ENCODE results near the gene C1S. TPM values are rescaled to one million over a fixed set of nuclear protein-coding genes. Genes with fewer than 3 reads are reported as not detected.

The C1S gene
- total and polyA plus RNA-seq, 2 of the 4 experiments (the other 2 are of a cell fraction), result 49.6 to 85.4 TPM

DNA sequence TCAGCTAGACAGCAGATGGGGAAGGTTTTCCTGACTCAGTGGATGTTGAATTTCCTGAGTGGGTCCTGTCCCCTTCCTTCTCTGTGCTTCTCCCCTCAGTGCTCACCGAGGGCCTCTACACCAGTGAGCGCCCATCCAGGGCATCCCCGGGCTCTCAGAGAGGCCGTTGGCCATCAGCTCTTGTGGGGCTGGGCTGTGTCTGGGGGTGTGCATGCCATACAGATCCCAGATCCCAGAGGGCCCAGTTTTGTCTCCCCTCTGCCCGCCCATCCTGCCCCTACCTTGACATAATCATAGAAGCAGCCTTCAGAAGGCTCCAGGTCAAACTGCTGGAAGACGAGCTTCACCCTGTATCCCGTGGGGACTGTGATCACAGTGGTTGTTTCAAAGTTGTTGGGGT, 30.7 kb downstream of the C1S start:
- H4K8ac ChIP-seq (ENCODE audit: low read depth in 2 of 2, low read length in 2 of 2), result peak overlapping the region; percentile 77 to 98; a peak in 3 of 4 replicates
- no peaks in the 10 kb centered on the region for H3K9me3 ChIP-seq (ENCODE audit: control insufficient read depth, insufficient read depth, low read length)
- peak overlapping the region; percentile 99; the same call in 1 of the 2 replicates for H4K91ac ChIP-seq (ENCODE audit: insufficient read depth, low read depth, low read length)
- no peaks in the 10 kb centered on the region for H4K20me1 ChIP-seq (ENCODE audit: insufficient read depth, low read length)
- H3K9me1 ChIP-seq (ENCODE audit: insufficient read depth, low read length), result peaks cover 23% of the 10 kb centered on the region
- ChIA-PET POLR2A (ENCODE audit: unreplicated experiment) (no interaction called here), CTCF (interaction anchor here (1.1 kb wide), 1 partner anchor 22 kb away, joined by 3 read pairs; no protein-coding TSS in a partner anchor)
- peak overlapping the region; percentile 99 for H3K4ac ChIP-seq (ENCODE audit: low read depth, low read length)
- H4K5ac ChIP-seq (ENCODE audit: low read depth, low read length), result peak overlapping the region; percentile 94
- intact Hi-C loops (cut with micrococcal nuclease), result no loop called here
- peaks cover 26% of the 10 kb centered on the region for H3K4me1 ChIP-seq (ENCODE audit: control insufficient read depth, insufficient read depth, low read length)
- peaks cover 13 to 28% of the 10 kb centered on the region in 2 experiments; a peak in 3 of 4 replicates for H3K79me1 ChIP-seq (ENCODE audit: low read depth in 1 of 2, low read length in 2 of 2)
- ATAC-seq (ENCODE audit: low read depth) (no peak), DNase-seq (no peak)
- TF ChIP-seq RAD21 (IDR thresholded peaks at IDR 0.05; ENCODE audit: low read length), result no peak
- no peak for TF ChIP-seq FOS (IDR thresholded peaks at IDR 0.05; ENCODE audit: low read depth, low read length)
- TF ChIP-seq MXI1 (IDR thresholded peaks at IDR 0.05; ENCODE audit: borderline replicate concordance, low read depth, low read length), result no peak
- TF ChIP-seq BHLHE40 (IDR thresholded peaks at IDR 0.05; ENCODE audit: low read depth, low read length), result no peak
- peaks cover 41% of the 10 kb centered on the region for H3K36me3 ChIP-seq (ENCODE audit: control insufficient read depth, insufficient read depth, low read length)
- peak overlapping the region; percentile 55 for H3K4me3 ChIP-seq (ENCODE audit: insufficient read depth, low read depth, low read length)
- peak overlapping the region; percentile 84; the same call in 1 of the 2 replicates for H3K27ac ChIP-seq (ENCODE audit: insufficient read depth, low read length)
- peak overlapping the region; percentile 99 for H3K14ac ChIP-seq (replicated peaks; ENCODE audit: low read depth, low read length)
- no CpG with 5 or more reads among the region's 7 CpGs for WGBS, 2 experiments (ENCODE audit: extremely low coverage in 2 of 2, insufficient read length in 1 of 2)
- H2BK5ac ChIP-seq (ENCODE audit: low read depth, low read length, poor library complexity, severe bottlenecking), result no peak overlapping the region
- H3K4me2 ChIP-seq (ENCODE audit: low read depth, low read length), result peak overlapping the region; percentile 92
- no TSS peak for BruUV-seq (replicated peaks)
- H3K56ac ChIP-seq (ENCODE audit: extremely low read depth, insufficient read depth, low read length), result no peak overlapping the region
- H2AK5ac ChIP-seq (ENCODE audit: low read depth, low read length), result peak overlapping the region; percentile 91; the same call in 1 of the 2 replicates
- peak overlapping the region; percentile 91 for H2AK9ac ChIP-seq (replicated peaks; ENCODE audit: low read depth, low read length, poor library complexity)
- H2BK20ac ChIP-seq (ENCODE audit: low read depth, low read length), result peak overlapping the region; percentile 11; the same call in 1 of the 2 replicates
- peak overlapping the region; percentile 89; the same call in 1 of the 3 replicates for H2BK15ac ChIP-seq (ENCODE audit: low read depth, low read length)
- H3K27me3 ChIP-seq (ENCODE audit: control insufficient read depth, insufficient read depth, low read length), result no peaks in the 10 kb centered on the region
- H2BK120ac ChIP-seq (ENCODE audit: low read depth, low read length), result peak overlapping the region; percentile 97
- H3K23ac ChIP-seq (ENCODE audit: low read depth, low read length), result peak overlapping the region; percentile 100
- dilution Hi-C loops (cut with HindIII; ENCODE audit: low sequenced_read_pairs, unreplicated experiment), result no loop called here
- in situ Hi-C loops (cut with MboI; ENCODE audit: low sequenced_read_pairs), result no loop called here
- H3K18ac ChIP-seq (ENCODE audit: low read depth, low read length), result peak overlapping the region; percentile 96
- peak overlapping the region; percentile 92; the same call in 1 of the 2 replicates for H3K9ac ChIP-seq (ENCODE audit: low read depth, low read length)
- peak overlapping the region; percentile 92 for H2AFZ ChIP-seq (replicated peaks; ENCODE audit: low read length, poor library complexity)

Data from IMR-90 (cell line).